KMS-11 (cell line): ENCODE measurements around the gene KDR.

Source experiments
- H2AFZ ChIP-seq: fragments of 200-600 bp; sonication (generic); 2 replicates; pipeline ENCODE4 v1.6.1; 2016; ENCODE audit warnings: antibody characterized with exemption, mixed run types, low read depth
- H3K27ac ChIP-seq: fragments of 200-600 bp; sonication (generic); 2 replicates; pipeline ENCODE4 v1.6.1; 2016; ENCODE audit warnings: mild to moderate bottlenecking, mixed run types
- H3K27me3 ChIP-seq: fragments of 200-600 bp; sonication (generic); 2 replicates; pipeline ENCODE4 v1.6.1; 2017; ENCODE audit warnings: mild to moderate bottlenecking, low read depth, mixed run types, moderate library complexity; ENCODE audit not compliant: insufficient read depth
- H3K36me3 ChIP-seq: fragments of 200-600 bp; sonication (generic); 2 replicates; pipeline ENCODE4 v1.6.1; 2017; ENCODE audit warnings: mild to moderate bottlenecking, mixed run types; ENCODE audit not compliant: insufficient read depth
- H3K4me1 ChIP-seq: fragments of 200-600 bp; sonication (generic); 2 replicates; pipeline ENCODE4 v1.6.1; 2016; ENCODE audit warnings: mild to moderate bottlenecking, low read depth, mixed run types; ENCODE audit not compliant: poor library complexity, severe bottlenecking
- H3K4me2 ChIP-seq: fragments of 200-600 bp; sonication (generic); 2 replicates; pipeline ENCODE4 v1.7.0; 2016; ENCODE audit warnings: mild to moderate bottlenecking, mixed run types
- H3K4me3 ChIP-seq: fragments of 200-600 bp; sonication (generic); IDR thresholded peaks from 2 replicates; pipeline ENCODE4 v1.6.1; 2017; ENCODE audit warnings: low read depth, low read length, mixed read lengths; ENCODE audit not compliant: insufficient read depth
- H3K79me2 ChIP-seq: fragments of 200-600 bp; sonication (generic); 2 replicates; pipeline ENCODE4 v1.6.1; 2016; ENCODE audit warnings: low read depth, mixed run types; ENCODE audit not compliant: insufficient read depth
- H3K9ac ChIP-seq: fragments of 200-600 bp; sonication (generic); 2 replicates; pipeline ENCODE4 v1.6.1; 2016; ENCODE audit warnings: mild to moderate bottlenecking, mixed run types
- H4K20me1 ChIP-seq: fragments of 200-600 bp; sonication (generic); 2 replicates; pipeline ENCODE4 v1.6.1; 2016; ENCODE audit warnings: mild to moderate bottlenecking, mixed run types; ENCODE audit not compliant: insufficient read depth
- TF ChIP-seq, protein P1 (sequence below): fragments of 200-600 bp; sonication (generic); conservative IDR thresholded peaks from 2 replicates; pipeline ENCODE4 v1.6.1; 2017; ENCODE audit warnings: low read depth, mild to moderate bottlenecking, antibody characterized with exemption, low read length, moderate library complexity, mixed read lengths

KDR gene

DNA sequence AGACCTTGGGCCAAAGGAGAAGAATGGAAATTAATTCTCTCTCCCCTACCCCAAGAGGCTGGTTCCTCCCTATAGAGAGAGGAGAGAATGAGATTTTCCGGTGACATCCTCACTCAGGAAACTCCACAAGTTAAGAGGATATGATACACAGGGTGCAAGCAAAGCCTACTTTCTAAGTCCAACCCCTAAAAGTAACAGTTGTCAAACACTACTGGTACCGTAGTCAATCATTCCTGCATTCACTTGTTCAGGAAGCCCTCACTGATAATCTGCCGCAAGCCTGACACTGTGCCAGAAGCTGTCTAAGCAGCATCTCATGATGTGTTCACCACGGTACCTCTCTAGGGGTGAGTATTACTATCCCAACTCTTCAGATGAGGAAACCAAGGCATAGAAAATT lies 41.7 kb downstream of the KDR start:
- no peak overlapping the region for H3K4me3 ChIP-seq

DNA sequence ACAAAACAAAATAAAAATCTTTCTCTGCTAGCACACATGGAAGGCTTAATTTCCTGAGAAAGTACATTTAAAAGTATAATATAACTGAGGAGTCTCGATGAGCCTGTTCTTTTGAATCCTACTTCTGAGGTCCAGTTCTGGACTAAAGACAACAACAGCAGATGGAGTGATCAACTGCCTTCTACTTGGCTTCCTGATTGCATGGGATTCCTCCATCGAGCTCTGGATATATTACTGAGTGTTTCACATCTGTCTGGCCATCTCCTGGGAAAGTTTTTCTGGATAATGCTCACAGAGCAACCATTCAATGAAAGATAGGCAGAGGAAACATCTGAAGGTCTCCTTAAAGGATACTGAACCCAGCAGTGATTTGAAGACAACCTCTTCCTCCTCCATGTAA lies 42.6 kb downstream of the KDR start:
- TF ChIP-seq, protein P1, sequence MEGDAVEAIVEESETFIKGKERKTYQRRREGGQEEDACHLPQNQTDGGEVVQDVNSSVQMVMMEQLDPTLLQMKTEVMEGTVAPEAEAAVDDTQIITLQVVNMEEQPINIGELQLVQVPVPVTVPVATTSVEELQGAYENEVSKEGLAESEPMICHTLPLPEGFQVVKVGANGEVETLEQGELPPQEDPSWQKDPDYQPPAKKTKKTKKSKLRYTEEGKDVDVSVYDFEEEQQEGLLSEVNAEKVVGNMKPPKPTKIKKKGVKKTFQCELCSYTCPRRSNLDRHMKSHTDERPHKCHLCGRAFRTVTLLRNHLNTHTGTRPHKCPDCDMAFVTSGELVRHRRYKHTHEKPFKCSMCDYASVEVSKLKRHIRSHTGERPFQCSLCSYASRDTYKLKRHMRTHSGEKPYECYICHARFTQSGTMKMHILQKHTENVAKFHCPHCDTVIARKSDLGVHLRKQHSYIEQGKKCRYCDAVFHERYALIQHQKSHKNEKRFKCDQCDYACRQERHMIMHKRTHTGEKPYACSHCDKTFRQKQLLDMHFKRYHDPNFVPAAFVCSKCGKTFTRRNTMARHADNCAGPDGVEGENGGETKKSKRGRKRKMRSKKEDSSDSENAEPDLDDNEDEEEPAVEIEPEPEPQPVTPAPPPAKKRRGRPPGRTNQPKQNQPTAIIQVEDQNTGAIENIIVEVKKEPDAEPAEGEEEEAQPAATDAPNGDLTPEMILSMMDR: no peak

More for the DNA sequence above, 41.7 kb downstream of the KDR start:
- TF ChIP-seq, protein P1: no peak
- no peak overlapping the region for H3K4me2 ChIP-seq
- H3K9ac ChIP-seq: no peak overlapping the region
- H4K20me1 ChIP-seq: no peaks in the 10 kb centered on the region
- H3K79me2 ChIP-seq: no peaks in the 10 kb centered on the region
- no peaks in the 10 kb centered on the region for H3K36me3 ChIP-seq
- H3K27ac ChIP-seq: no peak overlapping the region
- H3K4me1 ChIP-seq: peaks cover 24% of the 10 kb centered on the region
- no peaks in the 10 kb centered on the region for H3K27me3 ChIP-seq
- no peak overlapping the region for H2AFZ ChIP-seq

GRCh38 chr4:55080174-55080865 lies 45.1 kb downstream of the KDR start:
- Histone ChIP-seq H3K27ac (no peak overlapping the region), H3K9ac (no peak overlapping the region), H3K79me2 (no peaks in the 10 kb centered on the region), H3K4me1 (peaks cover 23% of the 10 kb centered on the region), H3K36me3 (no peaks in the 10 kb centered on the region), H3K4me3 (no peak overlapping the region), H3K4me2 (no peak overlapping the region), H3K27me3 (no peaks in the 10 kb centered on the region), H2AFZ (no peak overlapping the region), H4K20me1 (no peaks in the 10 kb centered on the region)
- TF ChIP-seq, protein P1: no peak

More for the DNA sequence above, 42.6 kb downstream of the KDR start:
- H2AFZ ChIP-seq: no peak overlapping the region
- no peaks in the 10 kb centered on the region for H4K20me1 ChIP-seq
- no peak overlapping the region for H3K4me3 ChIP-seq
- H3K27me3 ChIP-seq: no peaks in the 10 kb centered on the region
- peaks cover 16% of the 10 kb centered on the region for H3K4me1 ChIP-seq
- H3K4me2 ChIP-seq: no peak overlapping the region
- no peak overlapping the region for H3K9ac ChIP-seq
- no peaks in the 10 kb centered on the region for H3K79me2 ChIP-seq
- no peak overlapping the region for H3K27ac ChIP-seq
- no peaks in the 10 kb centered on the region for H3K36me3 ChIP-seq

DNA sequence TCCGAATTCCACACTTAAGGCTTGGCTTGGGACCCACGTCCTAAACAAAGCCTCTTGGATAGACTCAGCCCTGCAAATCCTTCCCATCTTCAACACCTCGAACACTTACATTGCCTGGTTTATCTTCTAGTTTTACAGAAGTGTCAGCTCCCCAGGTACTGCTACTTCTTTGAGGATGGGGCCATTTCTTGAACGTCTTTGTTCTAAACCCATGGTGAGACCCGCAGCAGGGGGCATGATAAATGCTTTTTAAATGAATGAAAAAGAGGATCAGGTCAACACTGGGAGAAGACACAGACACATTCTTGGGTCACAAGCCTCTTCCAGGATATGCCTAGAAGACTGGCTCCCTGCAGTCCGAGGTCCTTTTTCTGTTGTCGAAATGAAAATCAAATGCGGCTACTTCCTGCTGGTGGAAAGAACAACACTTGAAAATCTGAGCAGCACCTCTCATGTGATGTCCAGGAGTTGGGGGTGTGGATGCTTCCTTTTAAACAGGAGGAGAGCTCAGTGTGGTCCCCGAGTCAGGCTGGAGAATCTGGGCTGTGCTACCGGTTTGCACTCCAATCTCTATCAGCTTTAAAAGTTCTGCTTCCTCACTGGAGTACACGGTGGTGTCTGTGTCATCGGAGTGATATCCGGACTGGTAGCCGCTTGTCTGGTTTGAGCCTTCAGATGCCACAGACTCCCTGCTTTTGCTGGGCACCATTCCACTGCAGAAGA lies 45.8 kb downstream of the KDR start:
- Histone ChIP-seq H3K4me2 (no peak overlapping the region), H3K36me3 (no peaks in the 10 kb centered on the region), H3K9ac (no peak overlapping the region), H3K79me2 (no peaks in the 10 kb centered on the region), H3K27me3 (no peaks in the 10 kb centered on the region), H2AFZ (no peak overlapping the region), H3K4me1 (peaks cover 30% of the 10 kb centered on the region), H3K4me3 (no peak overlapping the region), H4K20me1 (no peaks in the 10 kb centered on the region), H3K27ac (no peak overlapping the region)
- TF ChIP-seq, protein P1: no peak
